ENCODE results near the gene TBC1D14.

Gene TBC1D14

GRCh38 chr4:6990661-6991060 lies 81.0 kb downstream of the TBC1D14 start:
- no peaks in the 10 kb centered on the region for H3K27me3 ChIP-seq (ENCODE audit: insufficient read depth, low read depth, severe bottlenecking)
- DNase-seq, result no peak
- H3K36me3 ChIP-seq, result peaks cover 23% of the 10 kb centered on the region
- no peak overlapping the region for H3K4me3 ChIP-seq (ENCODE audit: low read depth, low read length)
- no peak overlapping the region for H3K27ac ChIP-seq
- H3K9me3 ChIP-seq (ENCODE audit: severe bottlenecking), result no peaks in the 10 kb centered on the region
- TF ChIP-seq CTCF (IDR thresholded peaks at IDR 0.05; ENCODE audit: low read depth, low read length), result no peak

- Histone ChIP-seq H3K4me3 (ENCODE audit: low read depth, low read length) (no peak overlapping the region), H3K9me3 (ENCODE audit: severe bottlenecking) (no peaks in the 10 kb centered on the region), H3K36me3 (peaks cover 28% of the 10 kb centered on the region), H3K27ac (no peak overlapping the region), H3K27me3 (ENCODE audit: insufficient read depth, low read depth, severe bottlenecking) (no peaks in the 10 kb centered on the region)
- TF ChIP-seq CTCF (IDR thresholded peaks at IDR 0.05; ENCODE audit: low read depth, low read length), result no peak
- DNase-seq, result no peak
Measured at GRCh38 chr4:6991249-6991648, 81.6 kb downstream of the TBC1D14 start.

- no peak for DNase-seq
- H3K27ac ChIP-seq, result no peak overlapping the region
Measured at GRCh38 chr4:6991771-6992557, 82.3 kb downstream of the TBC1D14 start.

GRCh38 chr4:6992728-6993677 lies 83.4 kb downstream of the TBC1D14 start:
- H3K27ac ChIP-seq, result no peak overlapping the region
- no peaks in the 10 kb centered on the region for H3K27me3 ChIP-seq (ENCODE audit: insufficient read depth, low read depth, severe bottlenecking)
- DNase-seq, result no peak

More at GRCh38 chr4:6991771-6992557, 82.3 kb downstream of the TBC1D14 start:
- Histone ChIP-seq H3K9me3 (ENCODE audit: severe bottlenecking) (no peaks in the 10 kb centered on the region), H3K27me3 (ENCODE audit: insufficient read depth, low read depth, severe bottlenecking) (no peaks in the 10 kb centered on the region), H3K36me3 (peaks cover 35% of the 10 kb centered on the region), H3K4me3 (ENCODE audit: low read depth, low read length) (no peak overlapping the region)
- no peak for TF ChIP-seq CTCF (IDR thresholded peaks at IDR 0.05; ENCODE audit: low read depth, low read length)

GRCh38 chr4:6996481-6996880 lies 86.9 kb downstream of the TBC1D14 start:
- no peak for TF ChIP-seq CTCF (IDR thresholded peaks at IDR 0.05; ENCODE audit: low read depth, low read length)
- DNase-seq, result no peak

More at GRCh38 chr4:6992728-6993677, 83.4 kb downstream of the TBC1D14 start:
- Histone ChIP-seq H3K36me3 (peaks cover 44% of the 10 kb centered on the region), H3K4me3 (ENCODE audit: low read depth, low read length) (no peak overlapping the region), H3K9me3 (ENCODE audit: severe bottlenecking) (no peaks in the 10 kb centered on the region)
- TF ChIP-seq CTCF (IDR thresholded peaks at IDR 0.05; ENCODE audit: low read depth, low read length), result no peak

More at GRCh38 chr4:6996481-6996880, 86.9 kb downstream of the TBC1D14 start:
- Histone ChIP-seq H3K36me3 (peaks cover 75% of the 10 kb centered on the region), H3K27me3 (ENCODE audit: insufficient read depth, low read depth, severe bottlenecking) (no peaks in the 10 kb centered on the region), H3K27ac (no peak overlapping the region), H3K9me3 (ENCODE audit: severe bottlenecking) (no peaks in the 10 kb centered on the region), H3K4me3 (ENCODE audit: low read depth, low read length) (no peak overlapping the region)
